ENCODE measurements around the gene SCRN2. TPM values are rescaled to one million over a fixed set of nuclear protein-coding genes. Genes with fewer than 3 reads are reported as not detected.

Gene SCRN2
- total and polyA plus RNA-seq, 4 donors = 13.7 to 44.2 (median 33.7) TPM

DNA sequence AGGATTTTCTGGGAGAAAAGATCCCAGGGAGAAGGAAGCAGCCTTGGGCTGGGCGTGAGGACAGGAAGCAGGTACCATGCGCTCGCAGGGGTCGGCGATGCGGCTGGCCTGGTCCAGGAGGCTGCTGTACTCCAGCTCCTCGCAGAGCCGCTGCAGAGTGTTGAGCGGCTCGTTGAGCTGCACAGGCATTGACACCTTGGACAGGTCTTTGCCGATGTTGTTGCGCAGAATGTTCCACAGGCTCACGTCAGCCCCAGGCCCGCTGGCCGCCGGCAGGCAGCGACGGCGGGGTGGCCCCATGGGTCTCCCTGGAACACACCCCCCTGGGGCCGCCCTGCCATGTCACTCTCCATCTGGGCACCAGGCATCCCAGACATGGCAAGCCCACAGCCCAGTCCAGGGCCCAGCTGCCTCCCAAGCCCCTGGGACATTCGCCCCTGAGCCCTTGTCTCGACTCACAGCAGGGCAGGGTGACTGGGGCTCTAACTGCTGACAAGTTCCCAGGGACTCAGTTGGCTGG lies 27.5 kb downstream of the SCRN2 start:
- no peak overlapping the region for H3K4me3 ChIP-seq (ENCODE audit: low read depth, low read length)
- peaks cover 5% of the 10 kb centered on the region for H3K4me1 ChIP-seq (ENCODE audit: control insufficient read depth, insufficient read depth, low read length)
- H3K36me3 ChIP-seq (ENCODE audit: control insufficient read depth, insufficient read depth, low read length) = peaks cover 99% of the 10 kb centered on the region
- H3K27ac ChIP-seq (ENCODE audit: low read depth, low read length) = no peak overlapping the region
- H3K27me3 ChIP-seq (ENCODE audit: control insufficient read depth, insufficient read depth, low read length) = no peaks in the 10 kb centered on the region
- no peaks in the 10 kb centered on the region for H3K9me3 ChIP-seq (ENCODE audit: control insufficient read depth, insufficient read depth, low read length)
- no peak for DNase-seq (ENCODE audit: low read depth in 4 of 6, low spot score in 6 of 6)
- 94% methylated on average over 22 of the region's 22 CpGs for WGBS (ENCODE audit: insufficient coverage)

DNA sequence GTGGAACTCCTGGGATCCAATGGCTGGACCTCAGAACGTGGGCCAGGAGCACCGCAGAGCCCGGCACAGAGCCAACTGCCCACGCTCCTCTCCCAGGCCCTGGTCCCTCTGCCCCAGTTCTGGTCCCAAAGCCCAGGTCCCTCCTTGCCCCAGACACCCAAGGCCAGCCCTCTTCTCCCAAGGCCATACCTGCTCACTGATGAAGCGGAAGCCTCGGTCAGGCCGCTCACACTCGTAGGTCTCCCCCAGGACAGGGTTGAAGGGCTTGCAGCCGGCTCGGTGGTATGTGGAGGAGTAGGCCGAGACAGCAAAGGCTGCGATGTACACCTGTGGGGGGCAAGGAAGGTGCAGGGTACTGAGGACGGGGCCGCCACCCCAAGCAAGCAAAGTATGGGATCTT lies 28.0 kb downstream of the SCRN2 start:
- Histone ChIP-seq H3K9me3 (ENCODE audit: control insufficient read depth, insufficient read depth, low read length) (no peaks in the 10 kb centered on the region), H3K27ac (ENCODE audit: low read depth, low read length) (no peak overlapping the region), H3K4me3 (ENCODE audit: low read depth, low read length) (no peak overlapping the region), H3K36me3 (ENCODE audit: control insufficient read depth, insufficient read depth, low read length) (peaks cover 99% of the 10 kb centered on the region), H3K27me3 (ENCODE audit: control insufficient read depth, insufficient read depth, low read length) (no peaks in the 10 kb centered on the region), H3K4me1 (ENCODE audit: control insufficient read depth, insufficient read depth, low read length) (peaks cover 5% of the 10 kb centered on the region)
- WGBS (ENCODE audit: insufficient coverage) = 95% methylated on average over 14 of the region's 14 CpGs
- DNase-seq (ENCODE audit: low read depth in 4 of 6, low spot score in 6 of 6) = no peak

GRCh38 chr17:47812146-47812920 lies 28.7 kb downstream of the SCRN2 start:
- Histone ChIP-seq H3K4me3 (ENCODE audit: low read depth, low read length) (no peak overlapping the region), H3K27ac (ENCODE audit: low read depth, low read length) (no peak overlapping the region), H3K27me3 (ENCODE audit: control insufficient read depth, insufficient read depth, low read length) (no peaks in the 10 kb centered on the region), H3K4me1 (ENCODE audit: control insufficient read depth, insufficient read depth, low read length) (peaks cover 5% of the 10 kb centered on the region), H3K9me3 (ENCODE audit: control insufficient read depth, insufficient read depth, low read length) (no peaks in the 10 kb centered on the region), H3K36me3 (ENCODE audit: control insufficient read depth, insufficient read depth, low read length) (peaks cover 99% of the 10 kb centered on the region)
- WGBS (ENCODE audit: insufficient coverage) = 84% methylated on average over 18 of the region's 18 CpGs
- DNase-seq (ENCODE audit: low read depth in 4 of 6, low spot score in 6 of 6) = no peak

- WGBS (ENCODE audit: insufficient coverage) = no CpG with 5 or more reads among the region's 7 CpGs
- Histone ChIP-seq H3K27me3 (ENCODE audit: control insufficient read depth, insufficient read depth, low read length) (no peaks in the 10 kb centered on the region), H3K4me3 (ENCODE audit: low read depth, low read length) (no peak overlapping the region)
Observed at GRCh38 chr17:47811709-47812108, 29.4 kb downstream of the SCRN2 start.

GRCh38 chr17:47810901-47811635 lies 30.0 kb downstream of the SCRN2 start:
- WGBS (ENCODE audit: insufficient coverage) = 69% methylated on average over 9 of the region's 9 CpGs
- peaks cover 5% of the 10 kb centered on the region for H3K4me1 ChIP-seq (ENCODE audit: control insufficient read depth, insufficient read depth, low read length)
- H3K4me3 ChIP-seq (ENCODE audit: low read depth, low read length) = no peak overlapping the region
- peaks cover 97% of the 10 kb centered on the region for H3K36me3 ChIP-seq (ENCODE audit: control insufficient read depth, insufficient read depth, low read length)
- no peaks in the 10 kb centered on the region for H3K9me3 ChIP-seq (ENCODE audit: control insufficient read depth, insufficient read depth, low read length)
- DNase-seq (ENCODE audit: low read depth in 4 of 6, low spot score in 6 of 6) = no peak
- H3K27me3 ChIP-seq (ENCODE audit: control insufficient read depth, insufficient read depth, low read length) = no peaks in the 10 kb centered on the region
- no peak overlapping the region for H3K27ac ChIP-seq (ENCODE audit: low read depth, low read length)

More at GRCh38 chr17:47811709-47812108, 29.4 kb downstream of the SCRN2 start:
- H3K4me1 ChIP-seq (ENCODE audit: control insufficient read depth, insufficient read depth, low read length) = peaks cover 5% of the 10 kb centered on the region
- H3K9me3 ChIP-seq (ENCODE audit: control insufficient read depth, insufficient read depth, low read length) = no peaks in the 10 kb centered on the region
- peaks cover 98% of the 10 kb centered on the region for H3K36me3 ChIP-seq (ENCODE audit: control insufficient read depth, insufficient read depth, low read length)
- no peak for DNase-seq (ENCODE audit: low read depth in 4 of 6, low spot score in 6 of 6)
- no peak overlapping the region for H3K27ac ChIP-seq (ENCODE audit: low read depth, low read length)

- DNase-seq (ENCODE audit: low read depth in 4 of 6, low spot score in 6 of 6) = no peak
- no peak overlapping the region for H3K27ac ChIP-seq (ENCODE audit: low read depth, low read length)
- no peaks in the 10 kb centered on the region for H3K27me3 ChIP-seq (ENCODE audit: control insufficient read depth, insufficient read depth, low read length)
- 33% methylated on average over 5 of the region's 10 CpGs for WGBS (ENCODE audit: insufficient coverage)
- peaks cover 92% of the 10 kb centered on the region for H3K36me3 ChIP-seq (ENCODE audit: control insufficient read depth, insufficient read depth, low read length)
- peaks cover 5% of the 10 kb centered on the region for H3K4me1 ChIP-seq (ENCODE audit: control insufficient read depth, insufficient read depth, low read length)
- H3K9me3 ChIP-seq (ENCODE audit: control insufficient read depth, insufficient read depth, low read length) = no peaks in the 10 kb centered on the region
- H3K4me3 ChIP-seq (ENCODE audit: low read depth, low read length) = no peak overlapping the region
Observed at GRCh38 chr17:47810200-47810821, 30.8 kb downstream of the SCRN2 start.

DNA sequence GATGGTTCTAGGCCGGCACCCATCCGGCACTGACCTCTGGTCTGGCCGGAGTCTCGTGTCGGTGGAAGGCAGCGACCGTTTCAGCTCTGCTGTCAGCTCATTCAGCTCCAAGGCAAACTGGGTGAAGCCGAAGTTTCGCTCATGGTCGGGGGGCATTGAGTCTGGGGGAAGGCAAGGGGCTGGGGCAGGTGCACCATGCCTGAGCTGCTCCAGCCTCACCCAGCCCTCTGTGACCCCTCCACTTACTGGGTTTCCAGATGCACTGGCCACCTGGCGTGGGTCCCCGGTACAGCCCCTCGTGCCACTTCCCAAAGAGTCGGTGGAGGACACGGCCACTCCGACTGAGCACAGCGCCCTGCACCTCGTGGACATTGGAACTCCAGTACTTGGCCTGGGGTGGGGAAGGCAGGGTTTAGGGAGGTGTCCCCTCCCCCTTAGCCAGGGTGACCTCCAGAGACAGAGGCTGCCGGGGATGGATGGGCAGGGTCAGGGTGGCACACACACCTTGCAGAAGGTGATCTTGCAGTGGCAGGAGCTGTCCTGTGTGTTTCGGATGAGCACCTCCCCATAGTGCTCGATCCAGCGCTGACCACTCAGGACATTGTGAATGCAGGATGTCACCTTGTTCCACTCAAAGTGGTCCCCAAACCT lies 32.1 kb downstream of the SCRN2 start:
- WGBS (ENCODE audit: insufficient coverage) = 93% methylated on average over 22 of the region's 22 CpGs
- Histone ChIP-seq H3K9me3 (ENCODE audit: control insufficient read depth, insufficient read depth, low read length) (no peaks in the 10 kb centered on the region), H3K27me3 (ENCODE audit: control insufficient read depth, insufficient read depth, low read length) (no peaks in the 10 kb centered on the region), H3K27ac (ENCODE audit: low read depth, low read length) (no peak overlapping the region), H3K4me1 (ENCODE audit: control insufficient read depth, insufficient read depth, low read length) (peaks cover 5% of the 10 kb centered on the region), H3K36me3 (ENCODE audit: control insufficient read depth, insufficient read depth, low read length) (peaks cover 78% of the 10 kb centered on the region), H3K4me3 (ENCODE audit: low read depth, low read length) (no peak overlapping the region)
- no peak for DNase-seq (ENCODE audit: low read depth in 4 of 6, low spot score in 6 of 6)

DNA sequence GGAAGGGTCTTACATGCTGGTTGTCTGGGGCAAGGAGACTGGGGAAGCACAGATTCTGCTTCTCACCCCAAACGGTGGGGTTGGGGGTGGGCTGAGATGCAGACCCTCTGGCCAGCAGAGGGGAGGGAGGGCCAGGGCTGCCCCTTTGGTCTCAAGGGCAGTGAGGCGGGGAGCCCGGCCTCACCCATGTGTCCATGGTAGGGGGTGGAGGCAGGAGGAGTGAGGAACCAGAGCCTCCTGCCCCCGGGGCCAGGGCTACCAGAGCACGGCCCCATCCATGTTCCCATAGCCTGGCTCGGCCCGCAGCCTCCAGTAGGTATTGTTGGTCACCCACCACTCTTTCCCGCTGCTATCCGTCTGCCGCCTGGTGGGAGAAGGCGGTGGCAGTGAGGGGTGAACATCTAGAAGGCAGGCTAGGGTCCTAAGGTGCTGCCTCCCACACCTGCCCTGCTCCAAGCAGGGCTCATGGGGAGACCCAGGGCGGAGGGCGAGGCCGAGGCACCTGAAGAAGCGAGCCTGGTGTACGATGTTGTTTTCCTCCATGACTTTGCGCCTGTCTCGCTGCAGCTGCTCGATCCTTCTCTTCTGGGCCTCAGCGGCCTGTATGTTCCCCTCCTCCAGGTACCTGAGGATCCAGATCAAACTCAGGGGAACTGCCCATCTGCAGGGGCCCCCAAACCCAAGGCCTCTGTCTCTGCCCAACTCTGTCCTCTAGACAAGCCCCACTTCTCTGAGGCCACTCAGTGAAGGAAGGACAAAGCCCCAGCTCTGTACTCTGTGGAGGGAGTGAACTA lies 32.8 kb downstream of the SCRN2 start:
- H3K36me3 ChIP-seq (ENCODE audit: control insufficient read depth, insufficient read depth, low read length) = peaks cover 71% of the 10 kb centered on the region
- no peak overlapping the region for H3K27ac ChIP-seq (ENCODE audit: low read depth, low read length)
- DNase-seq (ENCODE audit: low read depth in 4 of 6, low spot score in 6 of 6) = no peak
- 94% methylated on average over 19 of the region's 20 CpGs for WGBS (ENCODE audit: insufficient coverage)
- H3K9me3 ChIP-seq (ENCODE audit: control insufficient read depth, insufficient read depth, low read length) = no peaks in the 10 kb centered on the region
- H3K4me1 ChIP-seq (ENCODE audit: control insufficient read depth, insufficient read depth, low read length) = peaks cover 5% of the 10 kb centered on the region
- no peak overlapping the region for H3K4me3 ChIP-seq (ENCODE audit: low read depth, low read length)
- H3K27me3 ChIP-seq (ENCODE audit: control insufficient read depth, insufficient read depth, low read length) = no peaks in the 10 kb centered on the region

DNA sequence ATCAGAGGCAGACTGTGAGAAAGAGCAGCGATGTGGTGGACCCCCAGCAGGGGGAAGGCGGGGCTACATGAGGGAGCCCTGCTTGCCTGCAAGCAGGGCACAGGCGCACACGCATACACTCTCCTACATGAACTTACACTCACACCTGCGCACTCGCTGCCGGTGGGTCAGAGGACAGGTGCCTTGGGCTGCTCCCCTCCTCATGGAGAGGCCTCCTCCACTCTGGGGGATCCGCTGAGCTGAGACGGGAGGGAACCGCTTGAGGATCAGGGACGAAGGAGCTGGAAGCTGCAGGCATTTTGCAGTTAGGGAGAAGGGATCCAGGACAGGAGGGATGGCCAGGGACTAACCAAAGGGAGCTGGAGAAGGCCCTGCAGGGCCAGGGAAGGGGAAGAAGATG lies 33.7 kb downstream of the SCRN2 start:
- WGBS (ENCODE audit: insufficient coverage) = 81% methylated on average over 5 of the region's 11 CpGs
- no peaks in the 10 kb centered on the region for H3K27me3 ChIP-seq (ENCODE audit: control insufficient read depth, insufficient read depth, low read length)
- peaks cover 63% of the 10 kb centered on the region for H3K36me3 ChIP-seq (ENCODE audit: control insufficient read depth, insufficient read depth, low read length)
- H3K27ac ChIP-seq (ENCODE audit: low read depth, low read length) = no peak overlapping the region
- H3K4me3 ChIP-seq (ENCODE audit: low read depth, low read length) = no peak overlapping the region
- H3K9me3 ChIP-seq (ENCODE audit: control insufficient read depth, insufficient read depth, low read length) = no peaks in the 10 kb centered on the region
- H3K4me1 ChIP-seq (ENCODE audit: control insufficient read depth, insufficient read depth, low read length) = peaks cover 5% of the 10 kb centered on the region
- no peak for DNase-seq (ENCODE audit: low read depth in 4 of 6, low spot score in 6 of 6)

All from spinal cord (tissue), 10 donors.